Left cardiac atrium (tissue), 4 donors: ENCODE data around the gene ODF4. TPM values are rescaled to one million over a fixed set of nuclear protein-coding genes. Genes with fewer than 3 reads are reported as not detected.
A peak's percentile ranks its signal among the peaks of the same experiment; 100 is the strongest.
"Not testable (repeated sequence)": the region's sequence is repeated elsewhere in the genome, so short reads cannot be mapped to it uniquely, and the experiment has no call there.

ENCODE experiments used
- ATAC-seq, 2 donors: fragments of 200-7000 bp; cut with Tn5 transposase; one replicate each; pipeline ENCODE4 v1.9.1; 2020; ENCODE audit warnings: mild to moderate bottlenecking in 2 of 2, moderate library complexity in 2 of 2
- DNase-seq: peaks from one replicate; pipeline ENCODE4 v3.0.0-alpha.2; 2020
- intact Hi-C, 2 donors: fragments of 100-400 bp; cut with DNase I; formaldehyde crosslinking; loops; one replicate each; pipeline versions ENCODE4 v1.14.1 to v1.15.1; 2022 to 2023
- total RNA-seq, 2 donors: library from RNA; stranded (reverse); fragmentation: NEBNext Ultra II Directional; extraction: Animal tissue kit (Norgen Biotek cat#: 25700); gene quantifications; one replicate each; pipeline ENCODE4 v1.2.1, GENCODE V29; 2021
- donor health status: DM: no; HTN: yes; CAD: no.
- donor health status: DM: no; HTN: yes; CAD: no; lungs with severe emphysema.
- donor health status: DM: yes; HTN: yes; CAD: no.
- donor health status: Dilated cardiomyopathy.

ODF4 gene
- total RNA-seq, 2 donors from 2014 or later: not detected

- DNase-seq: no peak
- intact Hi-C loops: no loop called here
- ATAC-seq: no peak
Observed at GRCh38 chr17:8320990-8321389, 18.6 kb upstream of the ODF4 start.

GRCh38 chr17:8322061-8322460 is 17.6 kb upstream of the ODF4 start:
- no peak for DNase-seq
- intact Hi-C loops: no loop called here
- ATAC-seq: no peak

- no peak for ATAC-seq
- intact Hi-C loops: no loop called here
Observed at GRCh38 chr17:8324132-8324531, 15.5 kb upstream of the ODF4 start.

GRCh38 chr17:8324923-8325322 is 14.7 kb upstream of the ODF4 start:
- no peak for DNase-seq
- intact Hi-C loops: no loop called here
- no peak for ATAC-seq

More at GRCh38 chr17:8324132-8324531, 15.5 kb upstream of the ODF4 start:
- no peak for DNase-seq

GRCh38 chr17:8326511-8327302 is 12.9 kb upstream of the ODF4 start:
- ATAC-seq: peak; percentile 80 to 83
- intact Hi-C loops: no loop called here
- DNase-seq: peak; percentile 62

- intact Hi-C loops: no loop called here
Observed at GRCh38 chr17:8327303-8327649, 12.4 kb upstream of the ODF4 start.

GRCh38 chr17:8332128-8332527 is 7.5 kb upstream of the ODF4 start:
- ATAC-seq (no peak), DNase-seq (no peak)
- intact Hi-C loops: no loop called here

More at GRCh38 chr17:8327303-8327649, 12.4 kb upstream of the ODF4 start:
- ATAC-seq (peak; percentile 21 to 46), DNase-seq (no peak)

GRCh38 chr17:8332688-8333087 is 7.0 kb upstream of the ODF4 start:
- peak; percentile 53 to 91 for ATAC-seq
- intact Hi-C loops: no loop called here
- DNase-seq: no peak

GRCh38 chr17:8333281-8333680 is 6.4 kb upstream of the ODF4 start:
- ATAC-seq (peak; percentile 28 to 30), DNase-seq (no peak)
- intact Hi-C loops: no loop called here

GRCh38 chr17:8337802-8338752 is 1.6 kb upstream of the ODF4 start:
- intact Hi-C loops: no loop called here
- ATAC-seq (no peak), DNase-seq (no peak)

GRCh38 chr17:8338753-8339140 is 893 bp upstream of the ODF4 start:
- no peak for DNase-seq
- no peak for ATAC-seq
- intact Hi-C loops: no loop called here

- DNase-seq (no peak), ATAC-seq (no peak)
- intact Hi-C loops: no loop called here
Observed at GRCh38 chr17:8341456-8341855, 1.8 kb downstream of the ODF4 start.

GRCh38 chr17:8345052-8345690 is 5.5 kb downstream of the ODF4 start:
- DNase-seq: no peak
- no peak for ATAC-seq
- intact Hi-C loops: no loop called here

- DNase-seq (no peak), ATAC-seq (no peak)
- intact Hi-C loops: no loop called here
Observed at GRCh38 chr17:8345951-8346665, 6.5 kb downstream of the ODF4 start.

- intact Hi-C loops, ATAC-seq, DNase-seq: not testable (repeated sequence)
Observed at GRCh38 chr17:8347001-8347400, 7.4 kb downstream of the ODF4 start.

- intact Hi-C loops: no loop called here
- no peak for ATAC-seq
Observed at GRCh38 chr17:8350339-8350738, 10.7 kb downstream of the ODF4 start.

GRCh38 chr17:8353736-8354135 is 14.1 kb downstream of the ODF4 start:
- DNase-seq: no peak
- intact Hi-C loops: no loop called here
- ATAC-seq: no peak

More at GRCh38 chr17:8350339-8350738, 10.7 kb downstream of the ODF4 start:
- DNase-seq: no peak

GRCh38 chr17:8354236-8354635 is 14.6 kb downstream of the ODF4 start:
- DNase-seq: no peak
- ATAC-seq: no peak
- intact Hi-C loops: no loop called here

- intact Hi-C loops: no loop called here
- ATAC-seq (no peak), DNase-seq (no peak)
Observed at GRCh38 chr17:8357910-8358309, 18.3 kb downstream of the ODF4 start.
